Ishikawa (cell line): Measurements from ENCODE around the gene PTPN23.

ENCODE experiments used
- CEBPB ChIP-seq: IDR thresholded peaks from 2 replicates; pipeline ENCODE4 v1.6.1; 2012
- CREB1 ChIP-seq: IDR thresholded peaks from 2 replicates; pipeline ENCODE4 v1.6.1; 2012; ENCODE audit warnings: low read depth
- EGR1 ChIP-seq: IDR thresholded peaks from 2 replicates; pipeline ENCODE4 v1.6.1; 2012
- EP300 ChIP-seq: IDR thresholded peaks from 2 replicates; pipeline ENCODE4 v1.6.1; 2012; ENCODE audit warnings: borderline replicate concordance
- FOXM1 ChIP-seq: IDR thresholded peaks from 2 replicates; pipeline ENCODE4 v1.6.1; 2012; ENCODE audit warnings: low read depth, borderline replicate concordance
- NFIC ChIP-seq: IDR thresholded peaks from 2 replicates; pipeline ENCODE4 v1.6.1; 2012
- RAD21 ChIP-seq: IDR thresholded peaks from 2 replicates; pipeline ENCODE4 v1.6.1; 2012; ENCODE audit warnings: low read depth
- TAF1 ChIP-seq: IDR thresholded peaks from 2 replicates; pipeline ENCODE4 v1.6.1; 2012; ENCODE audit warnings: low read depth, mild to moderate bottlenecking
- TCF12 ChIP-seq: IDR thresholded peaks from 2 replicates; pipeline ENCODE4 v1.6.1; 2012; ENCODE audit warnings: low read depth
- TEAD4 ChIP-seq: IDR thresholded peaks from 2 replicates; pipeline ENCODE4 v1.6.1; 2012
- YY1 ChIP-seq: IDR thresholded peaks from 2 replicates; pipeline ENCODE4 v1.6.1; 2012; ENCODE audit warnings: low read depth
- ZBTB7A ChIP-seq: IDR thresholded peaks from 2 replicates; pipeline ENCODE4 v1.6.1; 2012; ENCODE audit warnings: low read depth
- TF ChIP-seq, protein P1 (sequence below): IDR thresholded peaks from 2 replicates; pipeline ENCODE4 v1.6.1; 2012
- TF ChIP-seq, protein P2 (sequence below): IDR thresholded peaks from 2 replicates; pipeline ENCODE4 v1.6.1; 2012
- TF ChIP-seq, protein P3 (sequence below): IDR thresholded peaks from 2 replicates; pipeline ENCODE4 v1.6.1; 2012; ENCODE audit warnings: low read depth, mild to moderate bottlenecking

Gene PTPN23

DNA sequence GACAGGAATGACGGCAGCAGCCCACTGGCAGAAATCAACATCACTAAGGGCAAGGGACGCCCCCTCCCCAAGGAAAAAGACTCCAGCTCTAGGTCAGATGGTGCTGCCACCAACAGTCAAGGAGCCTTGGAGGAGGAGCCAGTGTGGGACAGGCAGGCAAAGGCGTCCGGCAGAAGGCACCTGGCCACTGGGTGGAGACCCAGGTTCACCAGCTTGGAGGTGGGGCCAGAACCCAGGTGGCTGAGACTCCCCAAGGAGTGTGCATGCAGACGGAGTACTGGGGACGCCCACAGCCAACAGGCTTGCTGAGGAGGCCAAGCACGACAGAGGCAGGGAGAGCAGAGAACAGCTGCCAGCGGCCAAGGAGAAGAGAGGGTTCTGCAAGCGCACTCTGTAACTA, 35.2 kb downstream of the PTPN23 start:
- TF ChIP-seq EGR1: no peak
- TF ChIP-seq TCF12: 0 out of 2 replicates have a peak, but pooled peaks have one; percentile 25

DNA sequence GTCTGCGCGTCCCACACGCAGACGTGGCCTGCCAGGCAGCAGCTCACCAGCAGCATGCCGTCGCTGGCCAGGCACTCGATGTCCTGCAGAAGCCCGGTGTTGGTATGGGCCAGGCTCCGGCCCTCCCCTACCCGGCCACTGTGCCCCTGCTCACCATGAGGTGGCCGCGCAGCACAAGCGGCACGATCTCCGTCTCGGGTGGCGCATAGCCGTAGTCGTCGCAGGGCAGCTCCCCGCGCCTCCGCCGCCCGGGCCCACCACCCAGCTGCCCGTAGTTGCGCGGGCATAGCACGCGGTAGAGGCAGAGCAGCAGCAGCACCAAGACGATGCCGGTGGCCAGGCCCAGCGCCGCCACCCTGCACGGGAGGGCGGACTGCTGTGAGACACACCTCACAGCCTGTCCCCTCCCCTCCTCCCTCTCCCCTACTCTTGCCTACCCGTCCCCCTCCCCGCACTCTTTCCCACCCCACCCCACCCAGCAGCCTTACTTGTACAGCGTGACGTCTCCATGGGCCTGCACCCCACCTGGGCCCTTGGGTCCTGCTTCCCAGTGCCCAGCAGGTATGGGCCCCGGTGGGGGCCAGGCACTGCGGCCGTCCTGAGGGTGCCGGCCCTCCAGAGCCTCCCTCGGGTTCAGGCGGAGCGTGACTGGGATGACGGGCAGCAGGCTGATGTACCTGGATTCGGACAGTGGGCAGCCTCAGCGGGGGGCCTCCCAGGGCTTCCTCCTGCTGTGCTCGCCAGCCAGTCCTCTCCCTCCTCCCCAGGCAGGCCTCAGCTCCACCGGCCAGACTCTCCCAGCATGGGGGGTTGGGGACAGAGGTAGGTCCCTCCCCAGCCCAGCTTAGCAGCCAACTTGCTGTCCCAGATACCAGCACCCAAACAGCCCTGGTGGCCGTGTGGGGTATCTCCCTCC, 37.6 kb downstream of the PTPN23 start:
- TF ChIP-seq, protein P1, sequence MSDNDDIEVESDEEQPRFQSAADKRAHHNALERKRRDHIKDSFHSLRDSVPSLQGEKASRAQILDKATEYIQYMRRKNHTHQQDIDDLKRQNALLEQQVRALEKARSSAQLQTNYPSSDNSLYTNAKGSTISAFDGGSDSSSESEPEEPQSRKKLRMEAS: peak; percentile 20; the same call in 1 of the 2 replicates
- TF ChIP-seq, protein P2, sequence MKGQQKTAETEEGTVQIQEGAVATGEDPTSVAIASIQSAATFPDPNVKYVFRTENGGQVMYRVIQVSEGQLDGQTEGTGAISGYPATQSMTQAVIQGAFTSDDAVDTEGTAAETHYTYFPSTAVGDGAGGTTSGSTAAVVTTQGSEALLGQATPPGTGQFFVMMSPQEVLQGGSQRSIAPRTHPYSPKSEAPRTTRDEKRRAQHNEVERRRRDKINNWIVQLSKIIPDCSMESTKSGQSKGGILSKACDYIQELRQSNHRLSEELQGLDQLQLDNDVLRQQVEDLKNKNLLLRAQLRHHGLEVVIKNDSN: no peak
- TF ChIP-seq, protein P3, sequence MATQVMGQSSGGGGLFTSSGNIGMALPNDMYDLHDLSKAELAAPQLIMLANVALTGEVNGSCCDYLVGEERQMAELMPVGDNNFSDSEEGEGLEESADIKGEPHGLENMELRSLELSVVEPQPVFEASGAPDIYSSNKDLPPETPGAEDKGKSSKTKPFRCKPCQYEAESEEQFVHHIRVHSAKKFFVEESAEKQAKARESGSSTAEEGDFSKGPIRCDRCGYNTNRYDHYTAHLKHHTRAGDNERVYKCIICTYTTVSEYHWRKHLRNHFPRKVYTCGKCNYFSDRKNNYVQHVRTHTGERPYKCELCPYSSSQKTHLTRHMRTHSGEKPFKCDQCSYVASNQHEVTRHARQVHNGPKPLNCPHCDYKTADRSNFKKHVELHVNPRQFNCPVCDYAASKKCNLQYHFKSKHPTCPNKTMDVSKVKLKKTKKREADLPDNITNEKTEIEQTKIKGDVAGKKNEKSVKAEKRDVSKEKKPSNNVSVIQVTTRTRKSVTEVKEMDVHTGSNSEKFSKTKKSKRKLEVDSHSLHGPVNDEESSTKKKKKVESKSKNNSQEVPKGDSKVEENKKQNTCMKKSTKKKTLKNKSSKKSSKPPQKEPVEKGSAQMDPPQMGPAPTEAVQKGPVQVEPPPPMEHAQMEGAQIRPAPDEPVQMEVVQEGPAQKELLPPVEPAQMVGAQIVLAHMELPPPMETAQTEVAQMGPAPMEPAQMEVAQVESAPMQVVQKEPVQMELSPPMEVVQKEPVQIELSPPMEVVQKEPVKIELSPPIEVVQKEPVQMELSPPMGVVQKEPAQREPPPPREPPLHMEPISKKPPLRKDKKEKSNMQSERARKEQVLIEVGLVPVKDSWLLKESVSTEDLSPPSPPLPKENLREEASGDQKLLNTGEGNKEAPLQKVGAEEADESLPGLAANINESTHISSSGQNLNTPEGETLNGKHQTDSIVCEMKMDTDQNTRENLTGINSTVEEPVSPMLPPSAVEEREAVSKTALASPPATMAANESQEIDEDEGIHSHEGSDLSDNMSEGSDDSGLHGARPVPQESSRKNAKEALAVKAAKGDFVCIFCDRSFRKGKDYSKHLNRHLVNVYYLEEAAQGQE: no peak
- TF ChIP-seq CEBPB (no peak), TAF1 (no peak), CREB1 (no peak), YY1 (no peak), EP300 (peak; percentile 53; the same call in 1 of the 2 replicates), NFIC (0 out of 2 replicates have a peak, but pooled peaks have one; percentile 19), FOXM1 (no peak), TCF12 (peak; percentile 77)

DNA sequence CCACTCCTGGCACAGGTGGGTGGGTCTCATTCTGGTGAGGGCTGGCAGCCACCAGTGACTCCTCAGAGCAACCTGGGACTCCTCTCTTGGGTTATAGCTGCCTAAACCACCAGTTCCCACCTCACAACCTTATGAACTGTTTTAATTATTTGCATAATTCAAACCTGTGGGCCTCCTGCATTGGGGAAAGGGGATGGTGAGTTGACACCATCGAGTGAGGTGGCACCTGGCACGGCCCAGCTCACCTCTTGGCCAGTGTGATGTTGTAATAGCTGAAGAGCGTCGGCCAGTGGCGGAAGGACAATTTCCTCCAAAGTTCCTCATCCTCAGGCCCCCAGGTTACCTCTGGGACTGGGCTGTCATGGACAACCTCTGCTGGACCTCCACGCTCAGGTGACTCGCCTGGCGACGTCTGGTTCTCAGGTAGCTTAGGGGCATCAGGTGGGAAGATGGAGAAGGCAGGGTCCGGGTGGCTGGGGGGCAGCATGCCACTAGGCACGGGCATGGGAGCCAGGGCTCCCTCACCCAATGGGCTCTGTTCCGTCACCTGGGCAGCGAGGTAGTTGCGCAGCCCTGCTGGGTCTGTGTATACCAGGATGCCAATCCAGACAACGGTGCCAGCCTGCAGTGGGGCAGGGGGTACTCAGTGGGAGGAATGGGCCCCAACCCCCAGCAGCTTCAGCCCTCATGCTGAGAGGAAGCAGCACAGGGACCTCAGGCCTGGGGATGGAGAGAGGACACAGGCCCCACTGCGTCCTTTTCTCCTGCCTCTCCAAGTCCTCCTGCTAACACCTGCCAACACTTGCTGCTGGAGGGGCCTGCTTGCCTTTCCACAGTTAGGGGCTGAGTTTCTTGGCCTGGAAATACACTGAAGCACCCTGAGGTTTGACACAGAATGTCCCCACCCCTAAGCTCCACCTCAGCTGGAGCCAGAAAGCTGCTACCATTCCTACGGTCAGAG, 38.5 kb downstream of the PTPN23 start:
- TF ChIP-seq EP300 (no peak), TAF1 (no peak), RAD21 (no peak), TCF12 (no peak), FOXM1 (no peak), CEBPB (no peak), EGR1 (no peak), NFIC (no peak), ZBTB7A (no peak), TEAD4 (no peak), CREB1 (no peak), YY1 (no peak)
- TF ChIP-seq, protein P3: no peak
- TF ChIP-seq, protein P2: no peak
- TF ChIP-seq, protein P1: no peak; the same call in 1 of the 2 replicates

DNA sequence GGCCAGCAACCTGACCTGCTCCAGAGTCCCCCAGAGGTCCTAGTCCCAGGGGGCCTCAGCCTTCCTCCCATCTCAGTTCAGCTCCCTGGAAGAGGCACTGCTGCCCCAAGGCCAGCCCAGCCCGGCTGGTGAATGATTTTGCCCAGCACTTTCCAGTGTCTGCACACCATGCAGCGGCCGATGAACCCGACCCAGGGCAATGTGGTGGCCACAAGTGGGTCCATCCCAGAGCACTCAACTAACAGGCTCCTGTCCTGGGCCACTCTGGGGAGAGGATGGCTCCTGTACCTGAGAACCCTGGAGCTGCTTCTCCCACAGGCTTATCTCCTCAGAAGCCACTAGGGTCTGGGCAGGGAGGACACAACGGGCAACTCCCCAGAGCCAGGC, 39.2 kb downstream of the PTPN23 start:
- no peak for TF ChIP-seq FOXM1
- TF ChIP-seq EGR1: no peak
- TF ChIP-seq NFIC: no peak
- TF ChIP-seq, protein P2: no peak
- TF ChIP-seq, protein P1: no peak
- no peak for TF ChIP-seq CREB1
- no peak for TF ChIP-seq RAD21
- no peak for TF ChIP-seq TEAD4
- no peak for TF ChIP-seq EP300
- no peak for TF ChIP-seq CEBPB
- no peak for TF ChIP-seq YY1
- no peak for TF ChIP-seq TCF12
- no peak for TF ChIP-seq TAF1
- no peak for TF ChIP-seq ZBTB7A
- TF ChIP-seq, protein P3: no peak
